ENCODE data around the gene KRT2. TPM values are rescaled to one million over a fixed set of nuclear protein-coding genes. Genes with fewer than 3 reads are reported as not detected.

The KRT2 gene
- total and polyA plus RNA-seq, 2 donors (not counting 3 experiments of a cell fraction or from before 2014, with no cell fraction given): not detected

DNA sequence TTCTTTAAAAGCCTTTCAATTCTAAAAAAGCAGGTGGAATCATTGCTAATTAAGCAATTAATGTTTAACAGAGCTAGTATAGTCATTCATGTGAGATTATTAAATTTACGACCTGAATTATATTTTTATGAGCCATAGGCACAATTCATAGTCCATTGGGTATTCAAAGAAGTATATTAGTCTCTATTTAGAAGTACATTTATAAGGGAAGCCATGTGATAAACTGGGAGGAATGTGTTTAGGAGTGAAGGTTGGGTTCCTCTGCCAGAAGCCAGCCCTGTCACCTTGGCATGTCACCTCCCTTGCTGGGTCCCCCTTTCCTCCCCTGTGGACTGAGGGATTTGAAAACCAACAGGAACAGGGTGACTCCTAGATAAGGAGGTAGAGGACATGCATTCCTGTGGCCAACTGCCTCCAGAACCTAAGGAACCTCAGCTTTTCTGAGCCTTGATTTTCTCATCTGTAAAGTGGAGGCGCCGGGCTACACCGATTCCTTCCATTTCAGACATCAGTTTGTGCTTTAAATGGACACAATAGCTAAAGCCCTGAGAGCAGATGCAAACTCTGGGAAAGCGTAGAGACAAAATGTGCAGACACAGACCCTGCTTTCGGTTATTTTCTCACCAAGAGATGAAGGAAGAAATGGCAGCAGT is 5.4 kb upstream of the KRT2 start:
- dilution Hi-C loops (cut with MboI; ENCODE audit: extremely low pct_ligation_motif_present, low sequenced_read_pairs) (no loop called here), intact Hi-C loops (cut with micrococcal nuclease) (no loop called here)
- H4K20me1 ChIP-seq (replicated peaks; ENCODE audit: control insufficient read depth, extremely low read depth, insufficient read depth, low read length): no peaks in the 10 kb centered on the region
- no peaks in the 10 kb centered on the region for H3K36me3 ChIP-seq (ENCODE audit: control insufficient read depth in 2 of 2, extremely low read depth in 1 of 2, insufficient read depth in 2 of 2, low read length in 2 of 2)
- ChIA-PET POLR2A (no interaction called here), CTCF (interaction anchor here (1.1 to 1.9 kb wide), 2 partner anchors 18 to 24 kb away, joined by 3 to 5 read pairs; no protein-coding TSS in a partner anchor)
- BruUV-seq (replicated peaks): no TSS peak
- peaks cover 3% of the 10 kb centered on the region in 2 experiments for H3K27me3 ChIP-seq (ENCODE audit: control insufficient read depth in 2 of 2, insufficient read depth in 2 of 2, low read length in 2 of 2)
- no peak for FAIRE-seq
- H3K9me3 ChIP-seq (replicated peaks; ENCODE audit: control insufficient read depth, insufficient read depth, low read length): no peaks in the 10 kb centered on the region
- TF ChIP-seq POLR2AphosphoS5 (IDR thresholded peaks at IDR 0.05; ENCODE audit: insufficient read depth, low read depth, low read length) (no peak), EZH2 (IDR thresholded peaks at IDR 0.05; ENCODE audit: borderline replicate concordance, low read depth, low read length, severe bottlenecking) (no peak), FOS (IDR thresholded peaks at IDR 0.05; ENCODE audit: borderline replicate concordance, insufficient read depth, low read length) (no peak), GATA2 (IDR thresholded peaks at IDR 0.05; ENCODE audit: insufficient read depth, insufficient read length, low read depth, low read length) (no peak), POLR2A (IDR thresholded peaks at IDR 0.05; ENCODE audit: low read depth, low read length) (no peak), MYC (IDR thresholded peaks at IDR 0.05; ENCODE audit: low read depth, low read length) (no peak), JUN (IDR thresholded peaks at IDR 0.05; ENCODE audit: borderline replicate concordance, insufficient read depth, insufficient read length, low read depth) (no peak)
- TF ChIP-seq, protein P1, sequence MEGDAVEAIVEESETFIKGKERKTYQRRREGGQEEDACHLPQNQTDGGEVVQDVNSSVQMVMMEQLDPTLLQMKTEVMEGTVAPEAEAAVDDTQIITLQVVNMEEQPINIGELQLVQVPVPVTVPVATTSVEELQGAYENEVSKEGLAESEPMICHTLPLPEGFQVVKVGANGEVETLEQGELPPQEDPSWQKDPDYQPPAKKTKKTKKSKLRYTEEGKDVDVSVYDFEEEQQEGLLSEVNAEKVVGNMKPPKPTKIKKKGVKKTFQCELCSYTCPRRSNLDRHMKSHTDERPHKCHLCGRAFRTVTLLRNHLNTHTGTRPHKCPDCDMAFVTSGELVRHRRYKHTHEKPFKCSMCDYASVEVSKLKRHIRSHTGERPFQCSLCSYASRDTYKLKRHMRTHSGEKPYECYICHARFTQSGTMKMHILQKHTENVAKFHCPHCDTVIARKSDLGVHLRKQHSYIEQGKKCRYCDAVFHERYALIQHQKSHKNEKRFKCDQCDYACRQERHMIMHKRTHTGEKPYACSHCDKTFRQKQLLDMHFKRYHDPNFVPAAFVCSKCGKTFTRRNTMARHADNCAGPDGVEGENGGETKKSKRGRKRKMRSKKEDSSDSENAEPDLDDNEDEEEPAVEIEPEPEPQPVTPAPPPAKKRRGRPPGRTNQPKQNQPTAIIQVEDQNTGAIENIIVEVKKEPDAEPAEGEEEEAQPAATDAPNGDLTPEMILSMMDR (IDR thresholded peaks at IDR 0.05; ENCODE audit: extremely low read depth in 1 of 2, insufficient read depth in 1 of 2, low read depth in 1 of 2, low read length in 2 of 2): no peak
- TF ChIP-seq, protein P2, sequence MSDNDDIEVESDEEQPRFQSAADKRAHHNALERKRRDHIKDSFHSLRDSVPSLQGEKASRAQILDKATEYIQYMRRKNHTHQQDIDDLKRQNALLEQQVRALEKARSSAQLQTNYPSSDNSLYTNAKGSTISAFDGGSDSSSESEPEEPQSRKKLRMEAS (IDR thresholded peaks at IDR 0.05; ENCODE audit: insufficient read depth, insufficient read length): no peak
- no peak overlapping the region for H3K27ac ChIP-seq (ENCODE audit: insufficient read depth, low read depth, low read length)
- no peak overlapping the region for H3K9ac ChIP-seq (replicated peaks; ENCODE audit: extremely low read depth, insufficient read depth, low read length)
- no peak for DNase-seq (ENCODE audit: low read depth, low spot score)
- no peak overlapping the region for H2AFZ ChIP-seq (ENCODE audit: low read depth, low read length)
- H3K4me2 ChIP-seq (ENCODE audit: insufficient read depth, low read length): no peak overlapping the region
- no peaks in the 10 kb centered on the region for H3K4me1 ChIP-seq (ENCODE audit: control insufficient read depth, extremely low read depth, insufficient read depth, low read length)
- no peaks in the 10 kb centered on the region for H3K9me1 ChIP-seq (replicated peaks; ENCODE audit: control insufficient read depth, extremely low read depth, insufficient read depth, low read length)
- H3K79me2 ChIP-seq (ENCODE audit: control insufficient read depth, insufficient read depth, low read length): no peaks in the 10 kb centered on the region
- no peak overlapping the region for H3K4me3 ChIP-seq (replicated peaks in 1 of 3; ENCODE audit: insufficient read depth in 1 of 3, low read depth in 1 of 3, low read length in 3 of 3)

All from endothelial cell of umbilical vein (primary cell).